ENCODE measurements around the gene EFCC1. TPM values are rescaled to one million over a fixed set of nuclear protein-coding genes. Genes with fewer than 3 reads are reported as not detected.

Gene EFCC1
- total and polyA plus RNA-seq, 2 of the 13 experiments (the other 11 are each of a cell fraction or from before 2014, with no cell fraction given), result not detected

GRCh38 chr3:129035360-129036221, 34.5 kb downstream of the EFCC1 start (continued):
- TF ChIP-seq USF2 (IDR thresholded peaks at IDR 0.05; ENCODE audit: low read depth, low read length), result no peak
- no peak for TF ChIP-seq USF2 (CRISPR knock-in tag; IDR thresholded peaks at IDR 0.05; ENCODE audit: borderline replicate concordance)
- TF ChIP-seq ASH2L (IDR thresholded peaks at IDR 0.05; ENCODE audit: insufficient read length, low read depth, low read length), result no peak
- no peak for TF ChIP-seq ZNF646 (CRISPR knock-in tag; IDR thresholded peaks at IDR 0.05)
- no peak for TF ChIP-seq U2AF1 (optimal IDR thresholded peaks at IDR 0.05; ENCODE audit: low read depth, low read length)
- 0 out of 2 replicates have a peak, but pooled peaks have one; percentile 23 for TF ChIP-seq PAXIP1 (CRISPR knock-in tag; conservative IDR thresholded peaks at IDR 0.05)
- no peak for TF ChIP-seq RFX1 (IDR thresholded peaks at IDR 0.05)
- peak; percentile 36; the same call in 1 of the 2 replicates for TF ChIP-seq HDAC1 (CRISPR knock-in tag; IDR thresholded peaks at IDR 0.05)
- TF ChIP-seq KDM2A (CRISPR knock-in tag; IDR thresholded peaks at IDR 0.05; ENCODE audit: borderline replicate concordance, low read depth), result no peak
- TF ChIP-seq SRSF9 (IDR thresholded peaks at IDR 0.05; ENCODE audit: borderline replicate concordance, insufficient read depth, low read depth, low read length, poor library complexity, severe bottlenecking), result no peak
- TF ChIP-seq NONO (IDR thresholded peaks at IDR 0.05), result no peak
- no peak for TF ChIP-seq NONO (CRISPR knock-in tag; conservative IDR thresholded peaks at IDR 0.05)
- TF ChIP-seq ATF6 (CRISPR knock-in tag; conservative IDR thresholded peaks at IDR 0.05), result no peak

All from HepG2 (cell line).